ENCODE measurements around the gene KRTAP10-11.
"Not testable (repeated sequence)": the region's sequence is repeated elsewhere in the genome, so short reads cannot be mapped to it uniquely, and the experiment has no call there.

The KRTAP10-11 gene

DNA sequence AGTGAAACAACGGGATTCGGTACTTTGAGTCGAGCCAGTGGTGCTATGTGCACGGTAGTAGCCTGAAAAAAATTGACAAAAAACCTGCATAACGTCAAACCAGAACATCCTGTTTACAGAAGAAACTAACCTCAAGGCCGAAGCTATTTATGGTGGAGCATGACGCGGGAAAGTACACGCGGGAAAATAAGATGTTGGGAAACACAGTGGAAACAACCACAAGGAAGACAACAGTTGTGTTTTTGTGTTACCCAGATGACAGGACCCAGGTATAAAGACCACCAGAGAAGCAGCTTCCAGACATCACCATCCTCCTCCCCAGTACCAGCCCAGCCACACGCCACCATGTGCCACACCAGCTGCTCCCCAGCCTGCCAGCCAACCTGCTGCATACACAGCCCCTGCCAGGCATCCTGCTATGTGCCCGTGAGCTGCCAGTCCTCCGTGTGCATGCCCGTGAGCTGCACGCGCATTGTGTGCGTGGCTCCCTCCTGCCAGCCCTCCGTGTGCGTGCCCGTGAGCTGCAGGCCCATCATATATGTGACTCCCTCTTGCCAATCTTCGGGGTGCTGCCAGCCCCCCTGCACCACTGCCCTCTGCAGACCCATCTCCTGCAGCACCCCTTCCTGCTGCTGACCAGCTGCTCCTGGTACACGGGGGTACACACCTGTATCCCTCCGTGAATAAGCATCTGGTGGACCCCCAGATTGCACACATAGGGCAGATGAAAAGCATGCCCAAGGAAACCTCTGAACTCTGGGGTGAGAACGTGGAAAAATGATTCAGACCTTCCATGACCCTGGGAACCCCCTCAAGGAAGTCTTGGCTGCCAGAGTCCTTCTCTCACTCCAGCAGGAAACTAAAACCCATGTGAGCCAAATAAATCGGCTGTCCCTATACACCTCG lies 11.7 kb downstream of the KRTAP10-11 start, which contains the start of gene KRTAP12-3:
KRTAP12-3 (plus strand) TSS at position 298 of the 906 bp plus-strand sequence; CDS start at position 346, 48 bp downstream.
- FAIRE-seq (no peak), DNase-seq (ENCODE audit: insufficient read length, low spot score) (no peak)

GRCh38 chr21:44658541-44658910 lies 12.3 kb downstream of the KRTAP10-11 start:
- FAIRE-seq = no peak
- no peak for DNase-seq (ENCODE audit: insufficient read length, low spot score)

- DNase-seq (ENCODE audit: insufficient read length, low spot score) (no peak), FAIRE-seq (no peak)
Observed at GRCh38 chr21:44658913-44659595, 12.8 kb downstream of the KRTAP10-11 start.

GRCh38 chr21:44661567-44661966 lies 15.4 kb downstream of the KRTAP10-11 start:
- FAIRE-seq; DNase-seq (ENCODE audit: insufficient read length, low spot score): not testable (repeated sequence)

GRCh38 chr21:44664691-44665090 lies 18.5 kb downstream of the KRTAP10-11 start:
- FAIRE-seq = no peak
- no peak for DNase-seq (ENCODE audit: insufficient read length, low spot score)

- DNase-seq (ENCODE audit: insufficient read length, low spot score) = no peak
- FAIRE-seq = no peak
Observed at GRCh38 chr21:44666401-44667320, 20.4 kb downstream of the KRTAP10-11 start, which contains the start of gene KRTAP12-2. TSS of gene KRTAP12-2 (minus strand) at chr21:44666927. CDS start at chr21:44666886, 41 bp downstream.

GRCh38 chr21:44667612-44668011 lies 21.4 kb downstream of the KRTAP10-11 start:
- no peak for FAIRE-seq
- DNase-seq (ENCODE audit: insufficient read length, low spot score) = no peak

DNA sequence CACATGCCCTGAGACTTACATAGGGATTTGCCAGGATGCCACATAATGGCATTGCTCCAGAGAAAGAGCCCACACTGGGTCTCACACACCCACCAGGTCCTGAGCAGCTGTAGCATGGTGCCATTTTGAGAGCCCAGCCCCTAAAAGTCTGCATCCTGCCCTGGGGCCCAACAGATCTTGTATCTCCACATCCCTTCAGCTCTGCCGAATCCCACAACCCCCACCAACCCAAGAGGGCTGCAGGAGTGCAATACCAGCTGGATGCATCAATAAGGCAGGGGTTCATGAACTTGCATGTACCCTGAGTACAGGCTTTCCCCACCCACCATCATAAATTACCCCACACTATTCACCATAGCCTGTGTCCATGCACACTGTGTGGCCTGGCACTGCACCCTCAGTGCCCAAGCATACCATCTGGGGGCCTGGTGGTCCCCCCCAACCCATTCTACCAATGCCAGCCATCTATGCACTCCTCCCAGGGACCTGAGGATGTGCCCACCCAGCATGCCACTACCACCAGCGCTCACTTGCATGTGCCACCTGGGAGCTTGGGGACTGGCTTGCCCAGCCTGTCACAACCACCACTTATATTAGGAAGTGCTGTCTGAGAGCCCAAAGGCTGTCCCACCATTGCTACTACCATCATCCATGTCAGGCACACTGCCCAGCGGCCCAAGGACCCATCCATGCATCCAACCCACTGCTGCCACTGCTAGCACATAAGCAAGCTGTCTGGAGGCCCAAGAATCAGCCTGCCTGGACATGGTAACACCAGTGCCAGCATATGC lies 24.6 kb downstream of the KRTAP10-11 start:
- DNase-seq (ENCODE audit: insufficient read length, low spot score) = no peak
- FAIRE-seq = no peak

DNA sequence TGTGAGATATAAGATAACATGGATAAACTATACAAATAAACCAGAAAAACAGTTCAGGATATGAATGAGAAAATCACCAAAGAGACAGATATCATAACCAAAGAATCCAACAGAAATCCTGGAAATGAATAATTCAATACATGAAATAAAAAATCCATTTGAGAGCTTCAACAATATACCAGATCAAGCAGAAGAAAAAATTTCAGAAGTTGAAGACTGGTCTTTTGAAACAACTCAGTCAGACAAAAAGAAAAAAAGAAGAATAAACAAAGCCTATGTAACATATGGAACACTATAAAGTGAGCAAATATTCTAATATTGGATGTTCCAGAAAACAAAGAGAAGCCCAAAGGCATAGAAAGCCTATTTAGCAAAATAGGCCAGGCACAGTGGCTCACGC lies 25.7 kb downstream of the KRTAP10-11 start:
- no peak for DNase-seq (ENCODE audit: insufficient read length, low spot score)

DNA sequence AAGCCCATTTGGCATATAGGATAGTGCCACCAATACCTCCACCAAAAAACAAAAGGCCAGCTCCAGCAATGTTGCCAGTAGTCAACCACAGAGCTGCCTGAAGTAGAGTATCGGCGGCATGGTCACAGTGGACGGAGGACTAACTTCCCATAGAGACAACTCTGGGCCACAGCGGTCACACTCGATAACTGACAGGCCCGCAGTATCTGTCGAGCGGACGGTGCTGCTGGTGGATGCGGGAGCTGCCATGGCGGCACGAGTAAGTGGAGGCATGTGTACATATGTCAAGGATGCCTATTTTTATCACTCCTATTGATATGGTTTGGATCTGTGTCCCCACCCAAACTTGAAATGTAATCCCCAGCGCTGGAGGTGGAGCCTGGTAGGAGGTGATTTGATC lies 31.7 kb downstream of the KRTAP10-11 start:
- FAIRE-seq (no peak), DNase-seq (ENCODE audit: insufficient read length, low spot score) (no peak)

More for the DNA sequence above, 25.7 kb downstream of the KRTAP10-11 start:
- no peak for FAIRE-seq

DNA sequence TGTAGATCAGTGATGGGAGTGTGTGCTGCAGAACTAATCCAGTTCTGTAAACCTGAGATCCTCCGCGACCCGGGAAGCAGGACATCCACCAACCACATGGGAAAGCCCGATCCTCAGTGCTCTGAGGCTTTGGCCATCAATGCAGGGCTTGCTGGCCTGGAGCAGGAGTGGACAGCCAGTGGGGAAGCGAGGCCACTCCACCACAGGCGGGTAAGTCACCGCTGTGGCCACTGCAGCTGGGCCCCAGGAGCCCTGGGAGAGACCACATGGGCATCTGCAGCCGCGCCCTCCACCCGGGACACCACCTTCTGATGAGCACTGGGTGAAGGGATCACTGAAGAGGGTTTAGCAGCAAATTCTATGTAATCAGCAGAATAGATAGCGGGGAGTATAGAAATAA lies 34.9 kb downstream of the KRTAP10-11 start:
- no peak for DNase-seq (ENCODE audit: insufficient read length, low spot score)
- FAIRE-seq = no peak

DNA sequence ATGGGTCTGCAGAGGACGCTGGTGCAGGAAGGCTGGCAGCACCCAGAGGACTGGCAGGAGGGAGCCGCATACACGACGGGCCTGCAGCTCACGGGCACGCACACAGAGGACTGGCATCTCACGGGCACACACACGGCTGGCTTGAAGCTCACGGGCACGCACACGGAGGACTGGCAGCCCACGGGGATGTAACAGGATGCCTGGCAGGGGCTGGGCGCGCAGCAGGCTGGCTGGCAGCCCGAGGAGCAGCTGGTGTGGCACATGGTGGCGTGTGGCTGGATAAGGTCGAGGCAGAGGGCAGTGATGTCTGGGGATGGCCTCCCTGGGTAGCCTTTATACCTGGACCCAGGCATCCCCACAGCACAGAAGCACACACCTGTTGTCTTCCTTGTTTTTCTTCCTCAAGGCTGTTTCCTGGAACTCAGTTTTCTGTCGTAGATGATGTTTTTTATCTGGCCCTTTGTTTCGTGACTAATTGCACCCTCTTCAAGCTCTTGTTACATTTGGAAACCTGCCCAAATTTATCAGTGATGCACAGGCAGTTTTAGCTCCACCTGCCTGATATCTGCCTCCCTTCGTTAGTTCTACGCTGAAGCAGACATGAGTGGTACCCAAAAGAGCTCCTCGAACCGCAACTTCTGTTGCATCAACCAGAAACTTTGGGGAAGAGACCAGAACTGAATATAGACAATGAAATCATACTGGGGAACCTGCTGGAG lies 35.8 kb downstream of the KRTAP10-11 start, which contains the start of gene KRTAP12-1:
KRTAP12-1 (minus strand) TSS at position 303 of the 719 bp plus-strand sequence; CDS start at position 263, 40 bp downstream.
- no peak for FAIRE-seq
- DNase-seq (ENCODE audit: insufficient read length, low spot score) = no peak

DNA sequence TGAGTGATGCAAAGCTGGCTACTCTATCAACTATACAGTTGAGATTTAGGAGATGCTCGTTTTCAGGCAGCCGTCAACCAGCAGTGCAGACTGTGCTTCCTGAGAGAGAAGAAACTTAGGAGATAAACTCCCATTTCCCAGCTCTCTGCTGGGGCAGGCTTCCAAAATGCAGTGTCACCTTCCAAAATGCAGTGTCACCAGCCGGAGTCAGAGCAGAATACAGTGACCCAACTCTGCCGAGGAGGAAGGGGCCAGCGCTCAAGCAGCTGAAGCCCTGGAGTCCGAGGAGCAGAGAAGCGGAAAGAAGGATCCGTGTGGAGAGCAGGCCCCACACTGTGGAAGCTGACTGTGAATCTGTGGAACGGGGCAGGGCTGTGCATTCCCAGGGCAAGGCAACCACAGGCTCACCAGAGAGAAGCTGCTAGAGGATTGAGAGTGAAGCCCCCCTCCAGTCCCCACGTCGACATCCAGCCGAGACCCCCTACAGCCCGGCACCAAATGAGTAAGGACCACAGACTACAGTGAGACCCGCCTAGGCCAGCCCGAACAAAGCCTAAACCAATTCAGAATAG lies 36.5 kb downstream of the KRTAP10-11 start:
- FAIRE-seq (no peak), DNase-seq (ENCODE audit: insufficient read length, low spot score) (no peak)

- FAIRE-seq = no peak
- no peak for DNase-seq (ENCODE audit: insufficient read length, low spot score)
Observed at GRCh38 chr21:44684077-44684476, 37.9 kb downstream of the KRTAP10-11 start.

- FAIRE-seq (no peak), DNase-seq (ENCODE audit: insufficient read length, low spot score) (no peak)
Observed at GRCh38 chr21:44684483-44684882, 38.3 kb downstream of the KRTAP10-11 start.

GRCh38 chr21:44685050-44685449 lies 38.8 kb downstream of the KRTAP10-11 start:
- not testable (repeated sequence) for FAIRE-seq; DNase-seq (ENCODE audit: insufficient read length, low spot score)

- no peak for DNase-seq (ENCODE audit: insufficient read length, low spot score)
Observed at GRCh38 chr21:44686000-44686781, 40.0 kb downstream of the KRTAP10-11 start.

More at GRCh38 chr21:44686000-44686781, 40.0 kb downstream of the KRTAP10-11 start:
- FAIRE-seq = no peak
